IMR-90 (cell line): Measurements from ENCODE around the gene RAB14. TPM values are rescaled to one million over a fixed set of nuclear protein-coding genes. Genes with fewer than 3 reads are reported as not detected.
A peak's percentile ranks its signal among the peaks of the same experiment; 100 is the strongest.

Source experiments
- ATAC-seq: fragments of 200-7000 bp; cut with Tn5 transposase; 2 replicates; pipeline ENCODE4 v1.9.1; 2020; ENCODE audit warnings: low read depth, mild to moderate bottlenecking, moderate library complexity
- BruUV-seq: library from RNA; stranded (reverse); fragments of 400-500 nt; replicated peaks from 2 replicates; lab custom pipeline; 2021; lab: Mats Ljungman, UMichigan
- CTCF ChIA-PET: fragments of 300-600 bp; formaldehyde crosslinking; extraction: SDS; loops from one replicate; lab custom pipeline; 2021; ENCODE audit warnings: antibody characterized with exemption; lab: Yijun Ruan, JAX
- POLR2A ChIA-PET: fragments of 300-600 bp; sonication (Branson Sonifier 250); formaldehyde crosslinking; loops from one replicate; lab custom pipeline; 2022; ENCODE audit warnings: antibody characterized with exemption; ENCODE audit not compliant: unreplicated experiment; lab: Charles Lee
- DNase-seq: peaks from one replicate; pipeline ENCODE4 v3.0.0; 2013
- H2AFZ ChIP-seq: replicated peaks from 2 replicates; pipeline ENCODE3; 2013; ENCODE audit warnings: low read length, mild to moderate bottlenecking; ENCODE audit not compliant: poor library complexity
- H2AK5ac ChIP-seq: 2 replicates; pipeline ENCODE4 v1.6.1; 2013; ENCODE audit warnings: low read depth, low read length, inconsistent platforms
- H2AK9ac ChIP-seq: replicated peaks from 2 replicates; pipeline ENCODE3; 2013; ENCODE audit warnings: mild to moderate bottlenecking, low read depth, low read length, moderate library complexity; ENCODE audit not compliant: poor library complexity
- H2BK120ac ChIP-seq: 2 replicates; pipeline ENCODE4 v1.6.1; 2013; ENCODE audit warnings: low read depth, low read length, inconsistent platforms
- H2BK15ac ChIP-seq: 3 replicates; pipeline ENCODE4 v1.6.1; 2013; ENCODE audit warnings: low read depth, low read length, inconsistent platforms
- H2BK20ac ChIP-seq: 2 replicates; pipeline ENCODE4 v1.6.1; 2013; ENCODE audit warnings: low read depth, mild to moderate bottlenecking, inconsistent platforms, low read length, moderate library complexity
- H2BK5ac ChIP-seq: 2 replicates; pipeline ENCODE4 v1.6.1; 2013; ENCODE audit warnings: mild to moderate bottlenecking, low read depth, low read length, inconsistent platforms; ENCODE audit not compliant: poor library complexity, severe bottlenecking
- H3K14ac ChIP-seq: replicated peaks from 2 replicates; pipeline ENCODE4 v1.6.1; 2013; ENCODE audit warnings: low read depth, low read length, inconsistent platforms
- H3K18ac ChIP-seq: 2 replicates; pipeline ENCODE4 v1.6.1; 2013; ENCODE audit warnings: low read depth, low read length, control low read depth
- H3K23ac ChIP-seq: 2 replicates; pipeline ENCODE4 v1.6.1; 2013; ENCODE audit warnings: low read depth, low read length, inconsistent platforms
- H3K27ac ChIP-seq: 2 replicates; pipeline ENCODE4 v1.5.1; 2013; ENCODE audit warnings: mild to moderate bottlenecking, control low read depth, low read length; ENCODE audit not compliant: insufficient read depth
- H3K27me3 ChIP-seq: 2 replicates; pipeline ENCODE4 v1.6.1; 2013; ENCODE audit warnings: low read length; ENCODE audit not compliant: control insufficient read depth, insufficient read depth
- H3K36me3 ChIP-seq: 2 replicates; pipeline ENCODE4 v1.6.1; 2013; ENCODE audit warnings: low read length, mixed read lengths; ENCODE audit not compliant: control insufficient read depth, insufficient read depth
- H3K4ac ChIP-seq: 2 replicates; pipeline ENCODE4 v1.6.1; 2013; ENCODE audit warnings: low read depth, low read length, inconsistent platforms
- H3K4me1 ChIP-seq: 2 replicates; pipeline ENCODE4 v1.6.1; 2013; ENCODE audit warnings: low read length, mixed read lengths; ENCODE audit not compliant: control insufficient read depth, insufficient read depth
- H3K4me2 ChIP-seq: 2 replicates; pipeline ENCODE4 v1.6.1; 2013; ENCODE audit warnings: low read depth, mild to moderate bottlenecking, control low read depth, low read length, moderate library complexity
- H3K4me3 ChIP-seq: 2 replicates; pipeline ENCODE4 v1.5.1; 2013; ENCODE audit warnings: low read depth, mild to moderate bottlenecking, control low read depth, low read length, moderate library complexity; ENCODE audit not compliant: insufficient read depth
- H3K56ac ChIP-seq: 2 replicates; pipeline ENCODE4 v1.6.1; 2013; ENCODE audit warnings: low read length, inconsistent platforms; ENCODE audit not compliant: insufficient read depth; ENCODE audit errors: extremely low read depth
- H3K79me1 ChIP-seq, 2 experiments: 2 replicates each; pipeline ENCODE4 v1.6.1; 2013; ENCODE audit warnings: low read length in 2 of 2, inconsistent platforms in 1 of 2, low read depth in 1 of 2
- H3K9ac ChIP-seq: 2 replicates; pipeline ENCODE4 v1.6.1; 2013; ENCODE audit warnings: low read depth, low read length, control low read depth
- H3K9me1 ChIP-seq: 2 replicates; pipeline ENCODE4 v1.6.1; 2013; ENCODE audit warnings: low read length, inconsistent platforms; ENCODE audit not compliant: insufficient read depth
- H3K9me3 ChIP-seq: 2 replicates; pipeline ENCODE4 v1.6.1; 2013; ENCODE audit warnings: low read length; ENCODE audit not compliant: control insufficient read depth, insufficient read depth
- H4K20me1 ChIP-seq: 2 replicates; pipeline ENCODE4 v1.6.1; 2013; ENCODE audit warnings: low read length, inconsistent platforms; ENCODE audit not compliant: insufficient read depth
- H4K5ac ChIP-seq: 2 replicates; pipeline ENCODE4 v1.6.1; 2013; ENCODE audit warnings: mild to moderate bottlenecking, low read depth, low read length, control low read depth
- H4K8ac ChIP-seq, 2 experiments: 2 replicates each; pipeline ENCODE4 v1.6.1; 2013; ENCODE audit warnings: low read depth in 2 of 2, low read length in 2 of 2, control low read depth in 1 of 2, inconsistent platforms in 1 of 2
- H4K91ac ChIP-seq: 2 replicates; pipeline ENCODE4 v1.6.1; 2013; ENCODE audit warnings: low read depth, low read length, inconsistent platforms; ENCODE audit not compliant: insufficient read depth
- ELK1 ChIP-seq: fragments of 150-350 bp; IDR thresholded peaks from 2 replicates; pipeline ENCODE4 v1.6.1; 2016; ENCODE audit warnings: low read depth, mild to moderate bottlenecking, low read length, moderate library complexity, borderline replicate concordance
- FOS ChIP-seq: fragments of 150-350 bp; IDR thresholded peaks from 2 replicates; pipeline ENCODE4 v1.6.1; 2016; ENCODE audit warnings: low read depth, low read length
- MAFK ChIP-seq: IDR thresholded peaks from 2 replicates; pipeline ENCODE4 v1.6.1; 2012; ENCODE audit warnings: low read depth, low read length, improper control_type of control experiment
- USF2 ChIP-seq: fragments of 150-350 bp; IDR thresholded peaks from 2 replicates; pipeline ENCODE4 v1.6.1; 2017; ENCODE audit warnings: mild to moderate bottlenecking, antibody characterized with exemption, low read length, low read depth
- WGBS, 2 experiments: methylation state at CpG; one replicate each; pipeline versions ENCODE4 v1.1.5 to v1.1.7; 2013; ENCODE audit warnings: missing lambda C conversion rate in 2 of 2; ENCODE audit not compliant: insufficient read length in 1 of 2; ENCODE audit errors: extremely low coverage in 2 of 2; 5-methylcytosine and 5-hydroxymethylcytosine counted together
- dilution Hi-C: fragments of 300-500 bp; cut with HindIII; formaldehyde crosslinking; loops from one replicate; pipeline ENCODE4 v1.14.3; 2018; ENCODE audit warnings: low sequenced_read_pairs; ENCODE audit not compliant: unreplicated experiment
- in situ Hi-C: fragments of 300-500 bp; cut with MboI; formaldehyde crosslinking; loops from 3 replicates; pipeline ENCODE4 v1.14.3; 2019; ENCODE audit warnings: low sequenced_read_pairs, inconsistent platforms, mixed read lengths
- intact Hi-C: fragments of 100-400 bp; cut with micrococcal nuclease; formaldehyde crosslinking; loops from 2 replicates; pipeline ENCODE4 v1.10.0; 2022
- polyA plus RNA-seq, 3 experiments: library from polyadenylated mRNA; depleted of rRNA; stranded (reverse); fragments of >200 nt; gene quantifications; 2 replicates each; pipeline ENCODE4 v1.2.3, GENCODE V29; 2012; ENCODE audit warnings: low replicate concordance in 1 of 3
- total RNA-seq: library from RNA; depleted of rRNA; stranded (reverse); fragments of >200 nt; gene quantifications from 2 replicates; pipeline ENCODE4 v1.2.3, GENCODE V29; 2012

Gene RAB14
- total and polyA plus RNA-seq, 2 of the 4 experiments (the other 2 are of a cell fraction): 20.1 to 29.3 TPM

- no peak for TF ChIP-seq FOS
- TF ChIP-seq ELK1: no peak
- TF ChIP-seq MAFK: no peak
Measured at GRCh38 chr9:121201738-121202533, at the start of gene RAB14 (continued).

GRCh38 chr9:121249563-121249962, 47.9 kb upstream of the RAB14 start:
- dilution Hi-C loops (no loop called here), in situ Hi-C loops (no loop called here), intact Hi-C loops (no loop called here)
- WGBS, 2 experiments: 82% methylated on average over 2 of the region's 3 CpGs; no CpG with 5 or more reads in 1 of the 2 experiments
- Histone ChIP-seq H3K9me1 (peaks cover 7% of the 10 kb centered on the region; the same call in 1 of the 2 replicates), H3K23ac (no peak overlapping the region), H3K18ac (no peak overlapping the region), H3K27ac (no peak overlapping the region), H4K5ac (no peak overlapping the region), H3K9me3 (no peaks in the 10 kb centered on the region), H3K4ac (no peak overlapping the region), H3K79me1 (no peaks in the 10 kb centered on the region), H2AK9ac (no peak overlapping the region), H2AFZ (no peak overlapping the region), H3K36me3 (no peaks in the 10 kb centered on the region), H3K4me3 (no peak overlapping the region), H2BK120ac (no peak overlapping the region), H3K9ac (no peak overlapping the region), H4K20me1 (no peaks in the 10 kb centered on the region), H4K91ac (no peak overlapping the region), H3K56ac (no peak overlapping the region), H2BK5ac (no peak overlapping the region), H3K4me1 (peaks cover 3% of the 10 kb centered on the region; the same call in 1 of the 2 replicates), H2BK20ac (no peak overlapping the region), H3K14ac (0 out of 2 replicates have a peak overlapping the region, but pooled peaks have one; percentile 37), H3K4me2 (no peak overlapping the region), H3K27me3 (no peaks in the 10 kb centered on the region), H4K8ac (no peak overlapping the region), H2AK5ac (peak overlapping the region; percentile 48; the same call in 1 of the 2 replicates), H2BK15ac (no peak overlapping the region)
- no peak for TF ChIP-seq FOS
- peak; percentile 75 for TF ChIP-seq USF2
- ATAC-seq (no peak), DNase-seq (no peak)
- no TSS peak for BruUV-seq
- POLR2A ChIA-PET: no interaction called here
- CTCF ChIA-PET: interaction anchor here (0.6 kb wide), 1 partner anchor 286 kb away, joined by 3 read pairs; no protein-coding TSS in a partner anchor
